Keratinocyte (primary cell): ENCODE measurements around the gene REPS1. TPM values are rescaled to one million over a fixed set of nuclear protein-coding genes. Genes with fewer than 3 reads are reported as not detected.
A peak's percentile ranks its signal among the peaks of the same experiment; 100 is the strongest.

Experiments
- DNase-seq: peaks from one replicate; pipeline ENCODE4 v3.0.0-alpha.2; 2011; ENCODE audit warnings: low read depth, missing footprints, low spot score
- FAIRE-seq: peaks from 2 replicates; lab custom pipeline; 2011; peaks lifted over from hg19 to GRCh38; lab: Jason Lieb, UNC
- H2AFZ ChIP-seq: 2 replicates; pipeline ENCODE4 v1.6.0; 2012; ENCODE audit warnings: low read length, control low read depth, inconsistent platforms; ENCODE audit not compliant: control insufficient read depth
- H3K27ac ChIP-seq: 2 replicates; pipeline ENCODE4 v1.5.1; 2011; ENCODE audit warnings: low read length; ENCODE audit not compliant: control insufficient read depth, insufficient read depth
- H3K27me3 ChIP-seq: 3 replicates; pipeline ENCODE4 v1.6.0; 2011; ENCODE audit warnings: low read length; ENCODE audit not compliant: control insufficient read depth, insufficient read depth; ENCODE audit errors: extremely low read depth
- H3K36me3 ChIP-seq, 2 experiments: 2 replicates in 1 of 2; 3 replicates in 1 of 2; pipeline ENCODE4 v1.5.1; 2011; ENCODE audit warnings: low read length in 2 of 2, mild to moderate bottlenecking in 1 of 2; ENCODE audit not compliant: control insufficient read depth in 2 of 2, insufficient read depth in 2 of 2; ENCODE audit errors: extremely low read depth in 1 of 2
- H3K4me1 ChIP-seq: 3 replicates; pipeline ENCODE4 v1.5.1; 2011; ENCODE audit warnings: low read length; ENCODE audit not compliant: control insufficient read depth, insufficient read depth; ENCODE audit errors: extremely low read depth
- H3K4me2 ChIP-seq: 3 replicates; pipeline ENCODE4 v1.6.0; 2011; ENCODE audit warnings: low read depth, low read length; ENCODE audit not compliant: control insufficient read depth, insufficient read depth; ENCODE audit errors: extremely low read depth
- H3K4me3 ChIP-seq, 3 experiments: fragments of 200-600 bp in 1 of 3; sonication (generic) in 1 of 3; 2 replicates in 2 of 3; 3 replicates in 1 of 3; pipeline ENCODE4 v1.5.1; 2011 to 2016; ENCODE audit warnings: low read length in 3 of 3, mild to moderate bottlenecking in 3 of 3, control low read depth in 2 of 3, inconsistent platforms in 1 of 3, low read depth in 1 of 3, mixed read lengths in 1 of 3, mixed run types in 1 of 3, moderate library complexity in 1 of 3; ENCODE audit not compliant: control insufficient read depth in 2 of 3, insufficient read depth in 2 of 3; ENCODE audit errors: extremely low read depth in 1 of 3
- H3K79me2 ChIP-seq: 2 replicates; pipeline ENCODE4 v1.6.0; 2012; ENCODE audit warnings: low read length; ENCODE audit not compliant: control insufficient read depth, insufficient read depth
- H3K9ac ChIP-seq: 3 replicates; pipeline ENCODE4 v1.6.0; 2011; ENCODE audit warnings: low read length; ENCODE audit not compliant: control insufficient read depth, insufficient read depth; ENCODE audit errors: extremely low read depth
- H3K9me1 ChIP-seq: 3 replicates; pipeline ENCODE4 v1.6.0; 2011; ENCODE audit warnings: low read length; ENCODE audit not compliant: control insufficient read depth, insufficient read depth; ENCODE audit errors: extremely low read depth
- H3K9me3 ChIP-seq: 2 replicates; pipeline ENCODE4 v1.5.1; 2012; ENCODE audit warnings: low read depth, low read length; ENCODE audit not compliant: control insufficient read depth
- H4K20me1 ChIP-seq: 3 replicates; pipeline ENCODE4 v1.6.0; 2011; ENCODE audit warnings: low read length; ENCODE audit not compliant: control insufficient read depth, insufficient read depth; ENCODE audit errors: extremely low read depth
- EZH2 ChIP-seq: IDR thresholded peaks from one replicate; pipeline ENCODE4 v1.6.1; 2012; ENCODE audit warnings: inconsistent platforms, mild to moderate bottlenecking, low read length, moderate library complexity
- dilution Hi-C: fragments of 300-500 bp; cut with MboI; formaldehyde crosslinking; loops from one replicate; pipeline ENCODE4 v1.7.0; 2020; ENCODE audit warnings: low sequenced_read_pairs; ENCODE audit not compliant: extremely low pct_ligation_motif_present
- polyA plus RNA-seq, 5 experiments: library from polyadenylated mRNA; depleted of rRNA in 3 of 5; stranded (reverse) in 3 of 5; stranded (forward) in 1 of 5; unstranded in 1 of 5; fragments of >200 nt; gene quantifications; 1 replicate in 1 of 5; 2 replicates in 3 of 5; 3 replicates in 1 of 5; pipeline versions ENCODE4 v1.2.1 to v1.2.3, GENCODE V29; 2011 to 2012; ENCODE audit warnings: missing spikeins in 2 of 5, low read depth in 1 of 5, low replicate concordance in 1 of 5
- TF ChIP-seq, protein P1 (sequence below), 3 experiments: IDR thresholded peaks in 1 of 3; conservative IDR thresholded peaks in 1 of 3; optimal IDR thresholded peaks in 1 of 3; 2 replicates in 2 of 3; 3 replicates in 1 of 3; pipeline versions ENCODE3 to v1.5.1; 2011; ENCODE audit warnings: low read length in 3 of 3, mild to moderate bottlenecking in 3 of 3, moderate library complexity in 2 of 3, control low read depth in 1 of 3, inconsistent platforms in 1 of 3; ENCODE audit not compliant: insufficient read depth in 2 of 3; ENCODE audit errors: extremely low read depth in 1 of 3

The REPS1 gene
- polyA plus RNA-seq, 1 donor (not counting 4 experiments of a cell fraction or from before 2014, with no cell fraction given) = 61.3 TPM

DNA sequence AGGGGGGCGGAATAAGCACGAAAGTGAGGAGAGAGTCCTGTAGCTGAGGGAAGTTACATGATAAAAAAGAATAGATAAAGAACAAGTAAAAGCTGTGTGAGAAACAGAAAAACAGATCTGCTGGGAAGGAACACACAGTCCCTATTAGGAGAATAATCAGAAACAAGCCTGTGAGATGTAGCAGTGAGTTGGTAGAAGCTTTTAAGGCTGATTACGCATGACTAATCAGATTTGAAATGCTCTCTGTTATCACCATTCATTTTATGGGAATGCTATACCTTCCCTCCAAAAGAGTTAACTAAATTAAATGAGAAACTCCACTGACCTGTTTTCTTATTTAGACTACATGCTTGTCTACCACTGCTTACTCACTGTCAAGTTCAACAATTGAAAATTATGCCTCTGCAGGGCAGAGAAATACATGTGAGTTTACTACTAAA is 15.8 kb downstream of the REPS1 start:
- DNase-seq (no peak), FAIRE-seq (peak; percentile 84)
- Histone ChIP-seq H2AFZ (no peak overlapping the region), H3K4me3 (peak overlapping the region in 2 of 3 experiments; percentile 15 to 52), H3K36me3 (no peaks in the 10 kb centered on the region), H3K27me3 (no peaks in the 10 kb centered on the region), H3K79me2 (peaks cover 83% of the 10 kb centered on the region), H3K9ac (peak overlapping the region; percentile 72), H3K4me1 (peaks cover 54% of the 10 kb centered on the region), H3K9me3 (no peaks in the 10 kb centered on the region), H3K27ac (peak overlapping the region; percentile 91), H3K9me1 (peaks cover 2% of the 10 kb centered on the region), H4K20me1 (no peaks in the 10 kb centered on the region), H3K4me2 (peak overlapping the region; percentile 81)
- TF ChIP-seq, protein P1, sequence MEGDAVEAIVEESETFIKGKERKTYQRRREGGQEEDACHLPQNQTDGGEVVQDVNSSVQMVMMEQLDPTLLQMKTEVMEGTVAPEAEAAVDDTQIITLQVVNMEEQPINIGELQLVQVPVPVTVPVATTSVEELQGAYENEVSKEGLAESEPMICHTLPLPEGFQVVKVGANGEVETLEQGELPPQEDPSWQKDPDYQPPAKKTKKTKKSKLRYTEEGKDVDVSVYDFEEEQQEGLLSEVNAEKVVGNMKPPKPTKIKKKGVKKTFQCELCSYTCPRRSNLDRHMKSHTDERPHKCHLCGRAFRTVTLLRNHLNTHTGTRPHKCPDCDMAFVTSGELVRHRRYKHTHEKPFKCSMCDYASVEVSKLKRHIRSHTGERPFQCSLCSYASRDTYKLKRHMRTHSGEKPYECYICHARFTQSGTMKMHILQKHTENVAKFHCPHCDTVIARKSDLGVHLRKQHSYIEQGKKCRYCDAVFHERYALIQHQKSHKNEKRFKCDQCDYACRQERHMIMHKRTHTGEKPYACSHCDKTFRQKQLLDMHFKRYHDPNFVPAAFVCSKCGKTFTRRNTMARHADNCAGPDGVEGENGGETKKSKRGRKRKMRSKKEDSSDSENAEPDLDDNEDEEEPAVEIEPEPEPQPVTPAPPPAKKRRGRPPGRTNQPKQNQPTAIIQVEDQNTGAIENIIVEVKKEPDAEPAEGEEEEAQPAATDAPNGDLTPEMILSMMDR (optimal IDR thresholded peaks at IDR 0.05 in 1 of 3, IDR thresholded peaks at IDR 0.05 in 1 of 3, conservative IDR thresholded peaks at IDR 0.05 in 1 of 3; ENCODE audit: extremely low read depth in 1 of 3, insufficient read depth in 2 of 3, low read length in 3 of 3) = no peak
- no peak for TF ChIP-seq EZH2
- dilution Hi-C loops = no loop called here

GRCh38 chr6:138971601-138972000 is 16.5 kb downstream of the REPS1 start:
- DNase-seq = no peak
- Histone ChIP-seq H3K27ac (peak overlapping the region; percentile 91), H3K9ac (peak overlapping the region; percentile 72), H3K4me2 (peak overlapping the region; percentile 81), H3K9me1 (peaks cover 2% of the 10 kb centered on the region), H3K27me3 (no peaks in the 10 kb centered on the region), H3K36me3 (no peaks in the 10 kb centered on the region), H3K9me3 (no peaks in the 10 kb centered on the region), H3K4me1 (peaks cover 54% of the 10 kb centered on the region), H3K4me3 (peak overlapping the region in 2 of 3 experiments; percentile 25 to 52), H3K79me2 (peaks cover 83% of the 10 kb centered on the region), H4K20me1 (no peaks in the 10 kb centered on the region), H2AFZ (no peak overlapping the region)
- dilution Hi-C loops = no loop called here
- TF ChIP-seq, protein P1 (optimal IDR thresholded peaks at IDR 0.05 in 1 of 3, IDR thresholded peaks at IDR 0.05 in 1 of 3, conservative IDR thresholded peaks at IDR 0.05 in 1 of 3; ENCODE audit: extremely low read depth in 1 of 3, insufficient read depth in 2 of 3, low read length in 3 of 3) = no peak
- no peak for TF ChIP-seq EZH2
- peak; percentile 92 for FAIRE-seq
